SK-N-SH treated with all-trans-retinoic acid at 6 μM for 48 hours (cell line): ENCODE results near the gene NID1.

Experiments used
- ATAC-seq: fragments of 200-7000 bp; cut with Tn5 transposase; 3 replicates; pipeline ENCODE4 v1.9.1; 2020; ENCODE audit warnings: mild to moderate bottlenecking, moderate library complexity
- ARNTL ChIP-seq: fragments of 450-650 bp; formaldehyde crosslinking; IDR thresholded peaks from 2 replicates; pipeline ENCODE4 v1.5.0; 2020; ENCODE audit warnings: low read depth, mild to moderate bottlenecking, moderate library complexity, borderline replicate concordance
- BACH2 ChIP-seq: fragments of 250-450 bp; sonication (Bioruptor Pico); IDR thresholded peaks from 2 replicates; pipeline ENCODE4 v1.9.0; 2021; ENCODE audit warnings: mild to moderate bottlenecking, borderline replicate concordance
- CSDC2 ChIP-seq: fragments of 250-450 bp; sonication (Bioruptor Pico); IDR thresholded peaks from 2 replicates; pipeline ENCODE4 v1.5.0; 2020; ENCODE audit warnings: mild to moderate bottlenecking, moderate library complexity
- GLIS3 ChIP-seq: fragments of 250-450 bp; sonication (Bioruptor Pico); IDR thresholded peaks from 2 replicates; pipeline ENCODE4 v1.5.0; 2020; ENCODE audit warnings: mild to moderate bottlenecking, moderate library complexity
- OSR1 ChIP-seq: fragments of 250-450 bp; sonication (Bioruptor Pico); IDR thresholded peaks from 2 replicates; pipeline ENCODE4 v1.8.0; 2022; ENCODE audit warnings: moderate library complexity, mild to moderate bottlenecking, inconsistent platforms
- PPARA ChIP-seq: fragments of 250-450 bp; sonication (Bioruptor Pico); IDR thresholded peaks from 2 replicates; pipeline ENCODE4 v1.5.0; 2020; ENCODE audit warnings: mild to moderate bottlenecking, borderline replicate concordance
- RARB ChIP-seq: fragments of 250-450 bp; sonication (Bioruptor Pico); IDR thresholded peaks from 2 replicates; pipeline ENCODE4 v1.8.0; 2021; ENCODE audit warnings: mild to moderate bottlenecking, moderate library complexity
- SNAI2 ChIP-seq: fragments of 250-450 bp; sonication (Bioruptor Pico); IDR thresholded peaks from 2 replicates; pipeline ENCODE4 v1.5.0; 2020; ENCODE audit warnings: mild to moderate bottlenecking, moderate library complexity
- TCF4 ChIP-seq: fragments of 250-450 bp; sonication (Bioruptor Pico); IDR thresholded peaks from 2 replicates; pipeline ENCODE4 v1.8.0; 2021; ENCODE audit warnings: mild to moderate bottlenecking, moderate library complexity, borderline replicate concordance
- ZC3H10 ChIP-seq: fragments of 250-450 bp; sonication (Bioruptor Pico); IDR thresholded peaks from 2 replicates; pipeline ENCODE4 v1.5.1; 2021; ENCODE audit warnings: mild to moderate bottlenecking, moderate library complexity
- ZFP30 ChIP-seq: fragments of 450-650 bp; formaldehyde crosslinking; IDR thresholded peaks from 2 replicates; pipeline ENCODE4 v1.5.0; 2022; ENCODE audit warnings: mild to moderate bottlenecking, moderate library complexity
- ZNF565 ChIP-seq: fragments of 450-650 bp; formaldehyde crosslinking; conservative IDR thresholded peaks from 2 replicates; pipeline ENCODE4 v1.5.0; 2020; ENCODE audit warnings: low read depth, mild to moderate bottlenecking, moderate library complexity
- ZNF70 ChIP-seq: fragments of 450-650 bp; formaldehyde crosslinking; IDR thresholded peaks from 2 replicates; pipeline ENCODE4 v1.5.0; 2020; ENCODE audit warnings: mild to moderate bottlenecking, moderate library complexity
- ZNF8 ChIP-seq: fragments of 450-650 bp; formaldehyde crosslinking; IDR thresholded peaks from 2 replicates; pipeline ENCODE4 v1.5.0; 2020; ENCODE audit warnings: mild to moderate bottlenecking, moderate library complexity
- TF ChIP-seq, protein P1 (sequence below): fragments of 250-450 bp; sonication (Bioruptor Pico); IDR thresholded peaks from 2 replicates; pipeline ENCODE4 v1.5.0; 2020; ENCODE audit warnings: mild to moderate bottlenecking, moderate library complexity
- TF ChIP-seq, protein P2 (sequence below): fragments of 250-450 bp; sonication (Bioruptor Pico); IDR thresholded peaks from 2 replicates; pipeline ENCODE4 v1.8.0; 2021; ENCODE audit warnings: low read depth, mild to moderate bottlenecking, moderate library complexity, borderline replicate concordance
- TF ChIP-seq, protein P3 (sequence below): fragments of 250-450 bp; sonication (Bioruptor Pico); IDR thresholded peaks from 2 replicates; pipeline ENCODE4 v1.5.1; 2021; ENCODE audit warnings: mild to moderate bottlenecking, moderate library complexity
- TF ChIP-seq, protein P4 (sequence below): fragments of 250-450 bp; sonication (Bioruptor Pico); IDR thresholded peaks from 2 replicates; pipeline ENCODE4 v1.8.0; 2020; ENCODE audit warnings: mild to moderate bottlenecking, moderate library complexity, borderline replicate concordance

The NID1 gene

DNA sequence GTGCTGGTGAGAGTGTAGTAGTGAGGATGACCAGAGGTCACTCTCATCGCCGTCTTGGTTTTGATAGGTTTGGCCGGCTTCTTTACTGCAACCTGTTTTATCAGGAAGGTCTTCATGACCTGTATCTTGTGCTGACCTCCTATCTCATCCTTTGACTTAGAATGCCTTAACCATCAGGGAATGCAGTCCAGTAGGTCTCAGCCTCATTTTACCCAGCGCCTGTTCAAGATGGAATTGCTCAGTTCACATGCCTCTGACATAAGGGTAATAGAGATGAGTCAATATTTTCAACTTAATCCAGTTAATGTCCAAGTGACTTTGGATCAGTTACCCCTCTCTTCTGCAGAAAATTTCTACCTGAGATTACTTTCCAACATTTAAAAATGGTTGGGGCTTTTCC, 4.6 kb downstream of the NID1 start:
- ATAC-seq: no peak
- no peak for TF ChIP-seq ZC3H10 (CRISPR knock-in tag)
- TF ChIP-seq TCF4 (CRISPR knock-in tag): no peak
- TF ChIP-seq SNAI2 (CRISPR knock-in tag): no peak
- TF ChIP-seq, protein P1, sequence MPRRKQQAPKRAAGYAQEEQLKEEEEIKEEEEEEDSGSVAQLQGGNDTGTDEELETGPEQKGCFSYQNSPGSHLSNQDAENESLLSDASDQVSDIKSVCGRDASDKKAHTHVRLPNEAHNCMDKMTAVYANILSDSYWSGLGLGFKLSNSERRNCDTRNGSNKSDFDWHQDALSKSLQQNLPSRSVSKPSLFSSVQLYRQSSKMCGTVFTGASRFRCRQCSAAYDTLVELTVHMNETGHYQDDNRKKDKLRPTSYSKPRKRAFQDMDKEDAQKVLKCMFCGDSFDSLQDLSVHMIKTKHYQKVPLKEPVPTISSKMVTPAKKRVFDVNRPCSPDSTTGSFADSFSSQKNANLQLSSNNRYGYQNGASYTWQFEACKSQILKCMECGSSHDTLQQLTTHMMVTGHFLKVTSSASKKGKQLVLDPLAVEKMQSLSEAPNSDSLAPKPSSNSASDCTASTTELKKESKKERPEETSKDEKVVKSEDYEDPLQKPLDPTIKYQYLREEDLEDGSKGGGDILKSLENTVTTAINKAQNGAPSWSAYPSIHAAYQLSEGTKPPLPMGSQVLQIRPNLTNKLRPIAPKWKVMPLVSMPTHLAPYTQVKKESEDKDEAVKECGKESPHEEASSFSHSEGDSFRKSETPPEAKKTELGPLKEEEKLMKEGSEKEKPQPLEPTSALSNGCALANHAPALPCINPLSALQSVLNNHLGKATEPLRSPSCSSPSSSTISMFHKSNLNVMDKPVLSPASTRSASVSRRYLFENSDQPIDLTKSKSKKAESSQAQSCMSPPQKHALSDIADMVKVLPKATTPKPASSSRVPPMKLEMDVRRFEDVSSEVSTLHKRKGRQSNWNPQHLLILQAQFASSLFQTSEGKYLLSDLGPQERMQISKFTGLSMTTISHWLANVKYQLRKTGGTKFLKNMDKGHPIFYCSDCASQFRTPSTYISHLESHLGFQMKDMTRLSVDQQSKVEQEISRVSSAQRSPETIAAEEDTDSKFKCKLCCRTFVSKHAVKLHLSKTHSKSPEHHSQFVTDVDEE (CRISPR knock-in tag): no peak
- TF ChIP-seq ARNTL: no peak
- TF ChIP-seq, protein P2, sequence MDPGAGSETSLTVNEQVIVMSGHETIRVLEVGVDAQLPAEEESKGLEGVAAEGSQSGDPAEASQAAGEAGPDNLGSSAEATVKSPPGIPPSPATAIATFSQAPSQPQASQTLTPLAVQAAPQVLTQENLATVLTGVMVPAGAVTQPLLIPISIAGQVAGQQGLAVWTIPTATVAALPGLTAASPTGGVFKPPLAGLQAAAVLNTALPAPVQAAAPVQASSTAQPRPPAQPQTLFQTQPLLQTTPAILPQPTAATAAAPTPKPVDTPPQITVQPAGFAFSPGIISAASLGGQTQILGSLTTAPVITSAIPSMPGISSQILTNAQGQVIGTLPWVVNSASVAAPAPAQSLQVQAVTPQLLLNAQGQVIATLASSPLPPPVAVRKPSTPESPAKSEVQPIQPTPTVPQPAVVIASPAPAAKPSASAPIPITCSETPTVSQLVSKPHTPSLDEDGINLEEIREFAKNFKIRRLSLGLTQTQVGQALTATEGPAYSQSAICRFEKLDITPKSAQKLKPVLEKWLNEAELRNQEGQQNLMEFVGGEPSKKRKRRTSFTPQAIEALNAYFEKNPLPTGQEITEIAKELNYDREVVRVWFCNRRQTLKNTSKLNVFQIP (CRISPR knock-in tag): no peak
- TF ChIP-seq GLIS3 (CRISPR knock-in tag): no peak
- no peak for TF ChIP-seq RARB (CRISPR knock-in tag)
- TF ChIP-seq CSDC2 (CRISPR knock-in tag): no peak
- TF ChIP-seq BACH2 (CRISPR knock-in tag): no peak
- TF ChIP-seq ZNF70 (CRISPR knock-in tag): no peak
- TF ChIP-seq, protein P3, sequence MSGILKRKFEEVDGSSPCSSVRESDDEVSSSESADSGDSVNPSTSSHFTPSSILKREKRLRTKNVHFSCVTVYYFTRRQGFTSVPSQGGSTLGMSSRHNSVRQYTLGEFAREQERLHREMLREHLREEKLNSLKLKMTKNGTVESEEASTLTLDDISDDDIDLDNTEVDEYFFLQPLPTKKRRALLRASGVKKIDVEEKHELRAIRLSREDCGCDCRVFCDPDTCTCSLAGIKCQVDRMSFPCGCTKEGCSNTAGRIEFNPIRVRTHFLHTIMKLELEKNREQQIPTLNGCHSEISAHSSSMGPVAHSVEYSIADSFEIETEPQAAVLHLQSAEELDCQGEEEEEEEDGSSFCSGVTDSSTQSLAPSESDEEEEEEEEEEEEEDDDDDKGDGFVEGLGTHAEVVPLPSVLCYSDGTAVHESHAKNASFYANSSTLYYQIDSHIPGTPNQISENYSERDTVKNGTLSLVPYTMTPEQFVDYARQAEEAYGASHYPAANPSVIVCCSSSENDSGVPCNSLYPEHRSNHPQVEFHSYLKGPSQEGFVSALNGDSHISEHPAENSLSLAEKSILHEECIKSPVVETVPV (CRISPR knock-in tag): no peak
- no peak for TF ChIP-seq PPARA (CRISPR knock-in tag)
- no peak for TF ChIP-seq ZNF565 (CRISPR knock-in tag)
- TF ChIP-seq ZFP30 (CRISPR knock-in tag): no peak

DNA sequence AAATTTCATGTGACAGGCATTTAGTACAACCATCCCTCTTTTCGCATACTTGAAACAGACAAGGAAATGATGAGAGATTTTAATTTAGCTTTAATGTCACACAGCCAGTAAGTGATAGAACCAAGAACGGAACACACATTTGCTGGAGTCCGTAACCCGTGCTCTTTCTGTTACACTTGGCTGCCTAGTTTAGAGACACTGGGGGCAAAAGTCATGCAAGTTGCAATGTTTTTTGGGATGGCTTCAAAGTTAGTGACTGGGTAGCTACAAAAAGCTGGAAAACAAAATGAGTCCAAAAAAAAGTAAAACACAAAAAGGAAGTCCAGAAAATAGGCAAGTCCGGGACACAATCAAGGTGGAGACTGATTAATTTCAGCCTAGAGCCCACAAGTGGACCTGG, 5.9 kb downstream of the NID1 start:
- ATAC-seq: no peak

DNA sequence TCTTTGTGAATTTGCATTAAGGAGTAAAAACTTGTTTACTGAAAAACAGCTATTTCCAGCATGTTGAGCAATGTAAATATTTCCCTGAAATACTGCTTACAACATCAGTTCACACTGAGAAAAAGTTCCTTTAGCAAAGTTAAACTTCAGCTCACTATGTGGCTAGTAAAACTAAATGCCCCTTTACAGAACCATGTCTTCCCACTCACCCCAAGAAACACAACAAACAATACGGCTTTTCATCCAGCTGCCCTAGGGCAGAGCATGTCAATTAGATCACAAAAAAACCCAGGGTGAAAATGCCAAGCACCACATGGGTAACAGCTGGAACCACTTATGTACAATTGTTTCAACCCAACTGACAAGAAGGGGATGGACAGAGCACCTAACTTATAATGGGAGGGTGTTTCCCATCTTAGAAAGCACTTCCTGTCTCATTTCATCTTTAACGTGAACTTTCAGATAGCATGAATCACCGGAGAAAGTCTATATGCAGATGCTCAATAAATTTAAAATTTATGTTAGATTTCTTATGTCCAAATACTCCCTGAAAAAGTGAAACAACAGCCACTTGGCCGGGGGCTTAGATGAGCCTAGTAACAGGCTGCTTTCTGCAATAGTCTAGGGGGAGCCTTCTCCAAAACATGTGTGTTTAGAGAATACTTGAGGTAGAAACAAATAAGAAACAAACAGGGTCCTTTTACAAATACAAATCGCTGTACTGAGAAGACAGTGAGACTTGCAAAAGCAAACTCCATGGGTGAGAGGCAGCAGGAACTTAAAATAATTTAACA, 6.6 kb downstream of the NID1 start:
- peak; percentile 94 for ATAC-seq
- no peak for TF ChIP-seq ZNF70 (CRISPR knock-in tag)
- TF ChIP-seq, protein P1 (CRISPR knock-in tag): peak; percentile 81; the same call in 1 of the 2 replicates
- peak; percentile 90 for TF ChIP-seq TCF4 (CRISPR knock-in tag)
- TF ChIP-seq OSR1 (CRISPR knock-in tag): no peak

More for the DNA sequence above, 5.9 kb downstream of the NID1 start:
- no peak for TF ChIP-seq ZNF8 (CRISPR knock-in tag)
- TF ChIP-seq, protein P4, sequence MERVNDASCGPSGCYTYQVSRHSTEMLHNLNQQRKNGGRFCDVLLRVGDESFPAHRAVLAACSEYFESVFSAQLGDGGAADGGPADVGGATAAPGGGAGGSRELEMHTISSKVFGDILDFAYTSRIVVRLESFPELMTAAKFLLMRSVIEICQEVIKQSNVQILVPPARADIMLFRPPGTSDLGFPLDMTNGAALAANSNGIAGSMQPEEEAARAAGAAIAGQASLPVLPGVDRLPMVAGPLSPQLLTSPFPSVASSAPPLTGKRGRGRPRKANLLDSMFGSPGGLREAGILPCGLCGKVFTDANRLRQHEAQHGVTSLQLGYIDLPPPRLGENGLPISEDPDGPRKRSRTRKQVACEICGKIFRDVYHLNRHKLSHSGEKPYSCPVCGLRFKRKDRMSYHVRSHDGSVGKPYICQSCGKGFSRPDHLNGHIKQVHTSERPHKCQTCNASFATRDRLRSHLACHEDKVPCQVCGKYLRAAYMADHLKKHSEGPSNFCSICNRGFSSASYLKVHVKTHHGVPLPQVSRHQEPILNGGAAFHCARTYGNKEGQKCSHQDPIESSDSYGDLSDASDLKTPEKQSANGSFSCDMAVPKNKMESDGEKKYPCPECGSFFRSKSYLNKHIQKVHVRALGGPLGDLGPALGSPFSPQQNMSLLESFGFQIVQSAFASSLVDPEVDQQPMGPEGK: no peak
- no peak for TF ChIP-seq BACH2 (CRISPR knock-in tag)
- TF ChIP-seq, protein P3 (CRISPR knock-in tag): no peak
